GM12892 (cell line): ENCODE results near the gene PLEKHG1.

Experiments used
- POLR2A ChIP-seq: IDR thresholded peaks from 2 replicates; pipeline ENCODE4 v1.6.1; 2011; ENCODE audit warnings: low read depth, low read length, control low read depth
- POLR2AphosphoS5 ChIP-seq: IDR thresholded peaks from 2 replicates; pipeline ENCODE4 v1.6.1; 2011; ENCODE audit warnings: low read depth, low read length, control low read depth
- TAF1 ChIP-seq: IDR thresholded peaks from 2 replicates; pipeline ENCODE4 v1.6.1; 2011; ENCODE audit warnings: low read depth, mild to moderate bottlenecking, control low read depth, low read length, borderline replicate concordance

DNA sequence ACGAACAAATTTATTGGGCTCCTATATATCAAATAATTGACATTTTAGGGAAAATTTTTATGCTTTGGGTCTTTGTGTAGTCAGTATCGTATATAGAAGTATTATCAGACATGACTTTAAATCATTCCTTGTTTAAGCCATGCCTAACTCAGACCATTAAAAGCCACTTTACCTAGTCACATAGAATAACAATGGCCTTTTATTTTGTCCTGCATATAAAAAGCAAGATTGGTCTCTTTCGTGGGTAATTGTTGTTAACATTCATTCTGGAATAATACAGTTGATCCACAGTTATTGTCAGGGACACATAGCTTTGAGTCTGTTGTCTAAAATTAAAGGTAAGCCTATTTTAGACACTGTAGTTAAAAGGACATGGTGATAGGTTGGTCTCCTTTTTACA lies 47.4 kb downstream of the PLEKHG1 start:
- TF ChIP-seq POLR2AphosphoS5, result no peak
- no peak for TF ChIP-seq POLR2A
- TF ChIP-seq TAF1, result no peak
